ENCODE results near the gene HSD3B2. TPM values are rescaled to one million over a fixed set of nuclear protein-coding genes. Genes with fewer than 3 reads are reported as not detected.

HSD3B2 gene
- total RNA-seq, 1 experiment from 2014 or later = not detected

DNA sequence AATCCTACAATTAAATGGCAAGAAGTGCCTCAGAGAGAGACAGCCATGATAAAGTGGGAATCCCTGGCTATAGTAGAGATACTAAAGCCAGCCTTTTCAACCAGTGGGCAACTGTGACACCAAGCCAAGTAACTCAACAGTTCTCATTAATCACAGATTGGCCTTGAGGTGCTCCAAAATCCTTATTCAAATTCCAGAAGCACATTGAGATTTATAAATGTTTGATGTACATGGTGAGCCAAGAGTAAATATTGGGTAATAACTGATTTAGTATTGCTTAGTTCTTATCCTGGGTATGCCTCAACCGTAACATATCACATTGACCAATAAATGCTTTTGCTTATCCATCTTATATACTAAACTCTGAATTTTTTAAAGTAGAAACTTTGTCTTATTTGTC lies 29.3 kb upstream of the HSD3B2 start:
- Histone ChIP-seq H3K9me3 (ENCODE audit: control insufficient read depth, low read depth, low read length) (no peaks in the 10 kb centered on the region), H3K14ac (ENCODE audit: insufficient read depth, low read length) (no peak overlapping the region), H4K20me1 (ENCODE audit: control insufficient read depth, insufficient read depth, insufficient read length) (no peaks in the 10 kb centered on the region), H3K4me1 (ENCODE audit: insufficient read depth, low read length) (peaks cover 7% of the 10 kb centered on the region; the same call in 1 of the 2 replicates), H2AK5ac (ENCODE audit: insufficient read length, low read length) (no peak overlapping the region), H3K23ac (ENCODE audit: insufficient read length, low read depth, low read length) (no peak overlapping the region), H4K8ac (replicated peaks; ENCODE audit: insufficient read length, low read depth, low read length) (no peak overlapping the region), H4K91ac (ENCODE audit: insufficient read length, low read depth, low read length) (no peak overlapping the region), H3T11ph (ENCODE audit: low read length) (no peak overlapping the region), H3K9ac (ENCODE audit: extremely low read depth, insufficient read length, low read length) (no peak overlapping the region), H3K23me2 (ENCODE audit: insufficient read length, low read depth, low read length, poor library complexity, severe bottlenecking) (no peaks in the 10 kb centered on the region), H3K27me3 (ENCODE audit: insufficient read depth, low read length) (no peaks in the 10 kb centered on the region; the same call in 1 of the 2 replicates), H4K5ac (ENCODE audit: insufficient read length, low read depth, low read length) (no peak overlapping the region), H3K18ac (ENCODE audit: insufficient read length, low read depth, low read length) (no peak overlapping the region), H3K79me1 (ENCODE audit: insufficient read depth, low read depth, low read length, poor library complexity, severe bottlenecking) (no peaks in the 10 kb centered on the region), H3K79me2 (ENCODE audit: insufficient read depth, low read length) (no peaks in the 10 kb centered on the region), H2BK20ac (ENCODE audit: low read depth, low read length, poor library complexity, severe bottlenecking) (no peak overlapping the region), H3K4me2 (ENCODE audit: insufficient read depth, insufficient read length, low read length) (no peak overlapping the region), H2BK120ac (ENCODE audit: low read depth, low read length, poor library complexity, severe bottlenecking) (no peak overlapping the region), H2BK12ac (ENCODE audit: insufficient read length, low read depth, low read length) (no peak overlapping the region), H2AFZ (ENCODE audit: low read length) (no peak overlapping the region), H3K56ac (ENCODE audit: insufficient read length, low read depth, low read length) (no peak overlapping the region), H3K27ac (ENCODE audit: insufficient read length, low read depth, low read length) (no peak overlapping the region), H2BK15ac (ENCODE audit: low read depth, low read length) (no peak overlapping the region), H2BK5ac (ENCODE audit: insufficient read length, low read length) (no peak overlapping the region), H3K4ac (ENCODE audit: low read depth, low read length) (no peak overlapping the region)
- no CpG with 5 or more reads among the region's 1 CpG for WGBS (ENCODE audit: extremely low coverage, insufficient read length, low lambda C conversion rate)
- Mint-ChIP-seq H3K4me3 (no peak overlapping the region), H3K27ac (no peak overlapping the region), H3K36me3 (ENCODE audit: insufficient read depth in 1 of 3, low read depth in 3 of 3) (no peaks in the 10 kb centered on the region), H3K4me1 (peaks cover 14% of the 10 kb centered on the region in 2 experiments), H3K9me3 (no peaks in the 10 kb centered on the region; a peak in 1 of 5 replicates), H3K27me3 (ENCODE audit: low read depth) (no peaks in the 10 kb centered on the region)
- TF ChIP-seq, protein P1, sequence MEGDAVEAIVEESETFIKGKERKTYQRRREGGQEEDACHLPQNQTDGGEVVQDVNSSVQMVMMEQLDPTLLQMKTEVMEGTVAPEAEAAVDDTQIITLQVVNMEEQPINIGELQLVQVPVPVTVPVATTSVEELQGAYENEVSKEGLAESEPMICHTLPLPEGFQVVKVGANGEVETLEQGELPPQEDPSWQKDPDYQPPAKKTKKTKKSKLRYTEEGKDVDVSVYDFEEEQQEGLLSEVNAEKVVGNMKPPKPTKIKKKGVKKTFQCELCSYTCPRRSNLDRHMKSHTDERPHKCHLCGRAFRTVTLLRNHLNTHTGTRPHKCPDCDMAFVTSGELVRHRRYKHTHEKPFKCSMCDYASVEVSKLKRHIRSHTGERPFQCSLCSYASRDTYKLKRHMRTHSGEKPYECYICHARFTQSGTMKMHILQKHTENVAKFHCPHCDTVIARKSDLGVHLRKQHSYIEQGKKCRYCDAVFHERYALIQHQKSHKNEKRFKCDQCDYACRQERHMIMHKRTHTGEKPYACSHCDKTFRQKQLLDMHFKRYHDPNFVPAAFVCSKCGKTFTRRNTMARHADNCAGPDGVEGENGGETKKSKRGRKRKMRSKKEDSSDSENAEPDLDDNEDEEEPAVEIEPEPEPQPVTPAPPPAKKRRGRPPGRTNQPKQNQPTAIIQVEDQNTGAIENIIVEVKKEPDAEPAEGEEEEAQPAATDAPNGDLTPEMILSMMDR (conservative IDR thresholded peaks at IDR 0.05) = no peak
- no peak for DNase-seq
